Measurements from ENCODE around the gene GRIP1.

GRIP1 gene

GRCh38 chr12:66497008-66497897 is 181.6 kb downstream of the GRIP1 start:
- no peaks in the 10 kb centered on the region for H3K79me2 ChIP-seq (ENCODE audit: low read length)
- H2AFZ ChIP-seq (ENCODE audit: low read length): no peak overlapping the region
- no peaks in the 10 kb centered on the region for H3K9me2 ChIP-seq (replicated peaks; ENCODE audit: insufficient read depth, low read length)
- no peaks in the 10 kb centered on the region for H3K27me3 ChIP-seq (replicated peaks; ENCODE audit: insufficient read depth, low read length)
- no peak overlapping the region for H3K4me2 ChIP-seq (ENCODE audit: low read depth, low read length)
- TF ChIP-seq CTCF (IDR thresholded peaks at IDR 0.05; ENCODE audit: low read length) (no peak), EZH2phosphoT487 (IDR thresholded peaks at IDR 0.05; ENCODE audit: low read length) (no peak), EZH2 (optimal IDR thresholded peaks at IDR 0.05; ENCODE audit: low read depth, low read length) (no peak)
- H3K9me3 ChIP-seq (replicated peaks; ENCODE audit: insufficient read depth, low read length): no peaks in the 10 kb centered on the region
- H3K36me3 ChIP-seq (replicated peaks; ENCODE audit: insufficient read depth, low read length): no peaks in the 10 kb centered on the region
- no peak overlapping the region for H3K9ac ChIP-seq (ENCODE audit: low read length)
- no peak for DNase-seq
- H3K4me3 ChIP-seq (ENCODE audit: low read length): no peak overlapping the region
- peaks cover 21% of the 10 kb centered on the region for H3K4me1 ChIP-seq (ENCODE audit: low read length)
- no peaks in the 10 kb centered on the region for H4K20me1 ChIP-seq (ENCODE audit: insufficient read depth, low read length)
- H3K27ac ChIP-seq (ENCODE audit: low read length): no peak overlapping the region
- 0 out of 2 replicates have a peak, but pooled peaks cover 5% of the 10 kb centered on the region for H3F3A ChIP-seq (ENCODE audit: insufficient read depth, low read length)

GRCh38 chr12:66496595-66496994 is 182.3 kb downstream of the GRIP1 start:
- no peak overlapping the region for H3K27ac ChIP-seq (ENCODE audit: low read length)
- no peak for DNase-seq
- no peaks in the 10 kb centered on the region for H4K20me1 ChIP-seq (ENCODE audit: insufficient read depth, low read length)
- no peak overlapping the region for H3K4me2 ChIP-seq (ENCODE audit: low read depth, low read length)
- no peaks in the 10 kb centered on the region for H3K27me3 ChIP-seq (replicated peaks; ENCODE audit: insufficient read depth, low read length)
- H3K4me3 ChIP-seq (ENCODE audit: low read length): no peak overlapping the region
- no peaks in the 10 kb centered on the region for H3K9me2 ChIP-seq (replicated peaks; ENCODE audit: insufficient read depth, low read length)
- H3K9ac ChIP-seq (ENCODE audit: low read length): no peak overlapping the region
- no peaks in the 10 kb centered on the region for H3K79me2 ChIP-seq (ENCODE audit: low read length)
- no peak overlapping the region for H2AFZ ChIP-seq (ENCODE audit: low read length)
- no peak for TF ChIP-seq EZH2phosphoT487 (IDR thresholded peaks at IDR 0.05; ENCODE audit: low read length)
- no peak for TF ChIP-seq CTCF (IDR thresholded peaks at IDR 0.05; ENCODE audit: low read length)
- no peak for TF ChIP-seq EZH2 (optimal IDR thresholded peaks at IDR 0.05; ENCODE audit: low read depth, low read length)
- no peaks in the 10 kb centered on the region for H3K9me3 ChIP-seq (replicated peaks; ENCODE audit: insufficient read depth, low read length)
- H3F3A ChIP-seq (ENCODE audit: insufficient read depth, low read length): 0 out of 2 replicates have a peak, but pooled peaks cover 5% of the 10 kb centered on the region
- H3K36me3 ChIP-seq (replicated peaks; ENCODE audit: insufficient read depth, low read length): no peaks in the 10 kb centered on the region
- peaks cover 20% of the 10 kb centered on the region for H3K4me1 ChIP-seq (ENCODE audit: low read length)

- TF ChIP-seq EZH2 (optimal IDR thresholded peaks at IDR 0.05; ENCODE audit: low read depth, low read length) (no peak), CTCF (IDR thresholded peaks at IDR 0.05; ENCODE audit: low read length) (no peak), EZH2phosphoT487 (IDR thresholded peaks at IDR 0.05; ENCODE audit: low read length) (no peak)
- Histone ChIP-seq H3K27ac (ENCODE audit: low read length) (no peak overlapping the region), H3K9me3 (replicated peaks; ENCODE audit: insufficient read depth, low read length) (no peaks in the 10 kb centered on the region), H2AFZ (ENCODE audit: low read length) (no peak overlapping the region), H3K36me3 (replicated peaks; ENCODE audit: insufficient read depth, low read length) (no peaks in the 10 kb centered on the region), H3K4me3 (ENCODE audit: low read length) (no peak overlapping the region), H3K4me1 (ENCODE audit: low read length) (peaks cover 15% of the 10 kb centered on the region), H4K20me1 (ENCODE audit: insufficient read depth, low read length) (no peaks in the 10 kb centered on the region), H3F3A (ENCODE audit: insufficient read depth, low read length) (no peaks in the 10 kb centered on the region), H3K9me2 (replicated peaks; ENCODE audit: insufficient read depth, low read length) (no peaks in the 10 kb centered on the region), H3K79me2 (ENCODE audit: low read length) (no peaks in the 10 kb centered on the region), H3K9ac (ENCODE audit: low read length) (no peak overlapping the region), H3K27me3 (replicated peaks; ENCODE audit: insufficient read depth, low read length) (no peaks in the 10 kb centered on the region), H3K4me2 (ENCODE audit: low read depth, low read length) (no peak overlapping the region)
- DNase-seq: no peak
These were observed 183.2 kb downstream of the GRIP1 start for GRCh38 chr12:66495709-66496108.
